Activated T-cell treated with anti-CD3 and anti-CD28 coated beads, Interleukin-2, amount 50 U/mL, for 48 hours (primary cell): Measurements from ENCODE around the gene DNASE2B.

Experiments
- DNase-seq, 2 experiments: peaks; one replicate each; pipeline ENCODE4 v3.0.0-alpha.2; 2020

The DNASE2B gene

DNA sequence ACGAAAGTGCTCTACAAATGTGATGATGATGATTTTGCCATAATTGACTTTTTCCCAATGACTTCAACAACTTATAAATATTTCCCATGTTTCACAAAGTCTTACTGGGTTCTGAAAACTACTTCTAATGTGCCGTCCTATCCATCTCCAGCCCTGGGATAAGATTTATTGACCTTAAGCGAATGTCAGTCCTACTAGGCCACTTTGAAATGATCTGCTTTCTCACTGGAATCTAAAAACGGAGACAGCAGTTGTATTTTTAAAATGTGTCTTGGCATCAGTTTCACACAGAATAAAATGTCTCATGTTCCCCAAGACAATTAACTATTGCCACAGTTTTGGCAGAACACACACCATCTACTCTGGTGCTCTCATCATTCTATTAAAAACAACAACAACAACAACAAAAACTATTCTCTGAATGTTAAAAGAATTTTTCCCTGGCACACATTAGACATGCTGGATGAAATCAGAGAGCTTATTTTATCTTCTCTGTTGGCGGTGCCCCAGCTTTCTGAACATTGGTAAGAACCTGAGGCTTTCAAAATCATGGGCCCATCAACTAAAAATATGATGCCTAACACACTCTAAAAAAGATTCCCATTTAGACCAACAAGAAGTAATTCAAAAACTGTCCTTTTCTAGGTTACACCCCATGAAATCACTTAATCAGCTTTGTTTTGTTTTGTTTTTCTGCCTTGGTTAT, 23.1 kb upstream of the DNASE2B start:
- DNase-seq = no peak

DNA sequence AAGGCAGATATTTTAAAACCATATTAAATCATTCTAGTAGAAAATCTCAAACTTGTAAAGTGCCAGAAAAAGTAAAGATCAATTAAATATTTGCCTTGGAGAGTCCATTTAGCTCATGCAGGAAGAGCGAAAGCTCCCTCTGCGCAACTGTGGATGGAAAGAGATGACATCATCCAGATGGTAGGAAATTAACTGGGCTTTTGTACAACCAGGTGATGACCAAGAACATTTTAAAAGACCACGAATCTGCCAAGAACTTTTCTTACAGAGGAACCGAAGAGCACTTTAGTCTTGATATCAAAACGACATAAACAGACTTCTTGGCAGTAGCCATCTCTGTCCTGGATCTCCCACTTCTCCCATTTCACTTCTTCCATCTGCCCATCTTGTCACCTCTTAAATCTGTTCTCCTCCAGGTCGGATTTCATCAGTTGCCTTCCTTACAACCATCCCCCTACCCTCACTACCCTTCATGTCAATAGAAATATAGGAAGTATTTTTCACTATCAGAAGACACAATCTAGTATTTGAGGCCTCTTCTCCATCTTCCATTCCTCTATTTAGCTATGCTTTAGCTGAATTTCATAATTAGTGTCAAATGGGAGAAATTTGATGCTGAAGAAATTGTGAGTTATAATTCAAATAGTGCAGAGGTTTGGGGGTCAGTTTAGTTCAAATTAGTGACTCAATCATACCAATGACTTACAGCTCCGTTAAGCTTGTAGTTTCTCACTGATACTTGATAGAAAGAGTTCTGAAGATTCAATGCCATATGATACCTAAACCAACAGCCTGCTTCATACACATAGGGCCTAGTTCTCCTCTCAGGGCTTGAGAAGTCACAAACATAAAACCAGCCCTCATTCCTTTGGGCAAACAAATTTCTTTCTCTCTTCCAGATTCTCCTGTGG, 22.0 kb upstream of the DNASE2B start:
- DNase-seq = no peak

DNA sequence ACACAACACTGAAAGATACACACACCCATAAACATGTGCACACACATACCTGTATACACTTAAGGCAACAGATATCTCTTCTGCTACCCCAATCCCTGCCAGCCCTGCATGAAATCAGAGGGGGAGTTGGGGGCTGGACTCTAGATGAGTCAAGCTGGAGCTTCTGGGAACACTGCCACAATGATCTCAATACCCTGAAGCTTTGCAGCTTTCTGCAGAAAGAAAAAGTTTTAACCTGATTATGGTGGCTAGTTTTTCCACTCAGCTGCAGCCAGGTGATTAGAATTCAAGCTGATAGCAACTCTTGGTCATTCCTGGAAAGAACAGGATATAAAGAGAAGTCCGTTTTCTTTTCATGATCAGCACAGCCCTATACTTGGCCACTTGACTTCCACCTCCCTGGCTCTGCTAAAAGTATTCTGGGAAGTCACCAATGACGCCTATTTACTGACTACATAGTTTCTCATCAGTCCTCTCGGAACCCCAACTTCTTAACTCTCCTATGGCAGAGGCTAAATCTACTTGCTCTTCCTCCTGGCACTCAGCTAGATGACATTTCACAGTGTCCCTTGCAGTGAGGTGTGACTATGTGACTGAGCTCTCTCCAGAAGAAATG, 20.7 kb upstream of the DNASE2B start:
- no peak for DNase-seq

DNA sequence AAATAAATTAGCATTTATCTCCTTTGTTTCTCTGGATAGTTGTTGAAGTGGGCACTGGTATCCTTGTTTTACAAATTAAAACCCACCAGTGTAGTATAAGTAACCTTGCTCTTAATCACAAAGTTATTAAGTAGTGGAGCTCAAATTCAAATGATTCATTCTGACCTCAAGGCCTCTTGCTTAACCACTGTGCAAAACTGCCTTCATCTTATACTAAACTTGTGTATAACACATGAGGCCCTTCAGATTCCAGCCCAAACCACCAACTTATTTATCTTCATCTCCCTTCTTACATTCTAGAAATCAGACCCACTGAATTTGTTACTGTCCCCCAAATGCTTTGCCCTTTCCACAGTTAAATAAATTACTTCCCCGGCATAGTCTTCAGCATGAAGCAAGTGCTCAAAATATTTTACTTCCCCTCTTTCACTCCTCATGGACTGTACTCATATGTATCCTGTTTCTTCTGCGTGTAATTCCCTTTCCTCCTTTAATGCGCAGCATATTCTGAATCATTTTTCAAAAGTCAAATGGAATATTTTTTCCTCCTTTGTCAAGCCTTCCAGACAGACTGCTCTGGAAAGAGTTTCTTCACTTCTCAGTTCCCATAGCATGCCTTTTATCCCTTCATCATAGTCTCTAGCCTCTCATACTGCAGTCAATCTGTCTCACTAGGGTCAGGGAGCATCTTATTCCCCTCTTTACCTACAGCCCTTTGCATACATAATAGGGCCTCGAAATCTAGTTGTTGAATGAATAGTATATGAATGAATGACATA, 19.0 kb upstream of the DNASE2B start:
- no peak for DNase-seq

DNA sequence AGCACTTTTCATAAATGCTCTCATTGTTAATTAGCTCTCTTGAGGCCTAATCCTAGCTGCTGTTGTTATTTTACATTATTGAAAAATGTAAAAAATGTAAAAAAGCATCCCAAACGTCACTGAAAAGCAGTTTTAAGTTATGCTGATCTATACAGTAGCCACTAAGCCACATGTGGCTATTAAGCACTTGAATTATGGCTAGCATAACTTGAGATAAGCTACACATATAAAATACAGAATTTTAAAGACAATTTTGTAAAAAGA, 18.4 kb upstream of the DNASE2B start:
- no peak for DNase-seq

DNA sequence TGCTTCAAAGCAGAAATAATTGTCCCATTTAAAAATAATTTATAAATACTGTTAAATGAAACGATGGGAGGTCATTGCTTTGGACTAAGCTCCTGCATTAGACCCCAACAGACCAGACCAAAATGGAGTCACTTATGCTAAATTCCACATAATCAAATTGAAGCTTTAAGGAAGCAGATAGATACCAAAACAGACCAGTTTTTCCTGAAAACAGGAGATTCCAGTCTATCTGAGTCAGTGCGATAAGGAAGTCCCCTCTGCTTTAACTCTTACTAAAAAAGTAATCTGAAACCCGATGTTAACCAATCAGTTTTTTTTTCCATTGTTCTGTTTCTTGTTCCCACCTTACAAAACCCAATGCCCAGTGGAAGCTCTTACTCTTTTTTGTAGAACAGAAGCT, 16.2 kb upstream of the DNASE2B start:
- no peak for DNase-seq

DNA sequence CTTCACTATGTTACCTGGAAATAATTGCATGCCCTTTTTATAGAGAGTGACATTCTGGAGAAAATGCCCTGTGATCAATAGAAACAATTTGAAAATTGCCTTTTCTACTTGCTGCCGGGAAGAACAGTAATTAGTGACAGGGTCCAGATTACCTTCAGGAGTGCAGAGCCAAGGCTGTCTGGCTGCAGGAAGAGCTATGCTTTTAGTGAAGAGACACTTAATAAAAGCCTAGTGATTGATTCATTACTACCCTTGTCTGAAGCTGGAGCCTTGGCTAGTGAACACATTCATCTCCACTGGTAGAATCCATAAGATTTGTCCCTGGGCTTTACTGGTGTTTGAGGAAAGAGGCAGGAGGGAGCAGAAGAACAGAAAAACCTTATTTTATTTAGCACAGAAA, 12.9 kb upstream of the DNASE2B start:
- no peak for DNase-seq

DNA sequence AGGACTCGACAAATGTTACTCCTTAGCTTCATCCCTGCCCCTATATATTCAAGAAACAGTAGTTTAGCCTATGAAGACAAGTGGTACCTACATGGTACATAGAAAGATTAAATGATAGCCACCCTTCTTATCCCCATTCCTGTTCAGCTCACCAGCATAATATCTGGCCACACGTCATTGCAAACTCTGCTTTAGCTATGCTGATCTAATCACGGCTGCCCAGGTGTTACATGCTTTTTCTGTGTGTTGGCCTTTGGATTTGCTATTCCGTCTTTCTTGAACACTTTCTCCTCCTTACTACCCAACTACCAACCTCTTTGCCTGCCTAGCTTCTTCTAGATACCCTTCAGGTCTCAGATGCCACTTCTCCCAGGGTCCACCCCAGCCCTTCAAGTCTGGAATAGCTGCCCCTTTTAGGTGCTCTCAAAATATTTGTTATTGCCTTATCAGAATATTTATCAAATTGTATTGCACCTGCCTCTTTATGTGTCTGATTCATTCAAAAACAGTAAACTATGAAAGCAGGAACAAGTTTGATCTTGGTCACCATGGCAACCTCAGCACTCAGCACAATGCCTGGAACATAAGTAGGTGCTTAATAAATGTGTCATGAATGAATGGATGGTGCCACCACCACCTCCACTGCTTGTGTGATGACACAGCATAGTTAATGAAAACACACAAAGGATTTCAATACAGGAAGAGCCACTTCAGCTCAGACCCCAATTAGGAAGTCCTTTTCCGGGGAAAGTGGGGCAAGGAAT, 11.4 kb upstream of the DNASE2B start:
- no peak for DNase-seq

DNA sequence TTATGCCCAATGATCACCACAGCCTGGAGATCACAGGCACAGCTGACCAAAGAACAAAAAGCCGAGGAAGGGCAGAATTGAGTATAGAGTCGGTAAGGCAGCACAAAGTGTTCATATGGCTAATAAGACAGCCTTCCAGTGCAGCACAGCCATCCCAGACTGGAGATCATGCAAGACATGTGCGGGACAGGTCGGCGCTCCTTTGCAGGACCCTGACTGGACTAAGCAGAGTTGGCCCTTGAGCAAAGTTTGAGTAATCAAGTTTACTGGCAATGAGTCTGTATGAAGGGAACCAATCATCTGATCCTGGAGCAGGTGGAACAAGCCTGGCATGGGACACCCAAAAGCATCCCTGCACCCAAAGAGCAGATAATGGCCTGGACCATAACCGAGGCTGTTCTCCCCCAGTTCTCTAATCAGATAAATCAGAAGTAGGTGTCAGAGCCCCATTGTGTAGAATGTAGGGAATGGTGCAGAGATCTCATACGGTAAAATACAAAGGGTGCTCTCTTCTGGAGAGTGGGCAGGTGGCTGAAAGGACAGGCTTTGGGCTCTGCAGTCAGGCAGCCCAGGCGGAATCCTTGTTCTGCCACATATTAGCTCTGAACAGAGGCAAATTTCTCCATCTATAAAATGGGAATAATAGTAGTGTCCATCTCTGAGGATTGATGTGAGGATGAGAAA, 10.7 kb upstream of the DNASE2B start:
- no peak for DNase-seq

DNA sequence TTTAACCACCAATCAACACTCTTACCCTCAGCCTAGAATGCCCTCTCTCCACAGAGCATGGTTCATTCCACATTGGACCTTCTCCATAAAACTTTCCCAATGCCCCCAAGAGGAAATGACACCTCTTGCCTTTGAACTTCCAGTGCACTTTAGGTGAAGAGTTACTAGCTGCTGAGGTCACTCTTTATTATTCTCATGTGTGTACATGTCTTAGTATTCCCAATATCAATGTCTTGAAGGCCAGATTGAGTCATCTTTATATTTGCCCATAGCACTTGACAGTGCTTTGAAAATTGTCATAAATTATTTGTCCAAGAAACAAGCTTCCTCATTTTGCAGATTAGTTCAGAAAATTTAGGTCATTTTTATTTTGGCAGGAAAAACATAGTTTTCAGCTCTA, 8.1 kb upstream of the DNASE2B start:
- DNase-seq = no peak

DNA sequence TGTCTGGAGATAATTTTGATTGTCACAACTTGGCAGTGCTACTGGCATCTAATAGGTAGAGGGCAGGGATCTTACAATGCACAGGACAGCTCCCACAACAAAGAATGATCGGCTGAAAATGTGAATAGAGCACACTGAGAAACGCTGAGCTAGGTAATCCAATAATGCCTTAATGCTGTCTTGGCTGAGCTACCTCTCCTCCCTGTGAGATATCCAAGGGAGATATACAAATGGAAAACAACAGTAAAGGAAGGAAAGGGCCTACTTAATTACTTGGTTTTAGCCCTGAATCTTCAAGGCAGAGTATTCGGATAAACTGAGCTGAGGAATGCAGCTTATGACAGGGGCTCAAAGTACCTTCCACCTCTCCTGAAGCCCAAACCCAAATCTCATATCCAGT, 2.9 kb downstream of the DNASE2B start:
- no peak for DNase-seq

DNA sequence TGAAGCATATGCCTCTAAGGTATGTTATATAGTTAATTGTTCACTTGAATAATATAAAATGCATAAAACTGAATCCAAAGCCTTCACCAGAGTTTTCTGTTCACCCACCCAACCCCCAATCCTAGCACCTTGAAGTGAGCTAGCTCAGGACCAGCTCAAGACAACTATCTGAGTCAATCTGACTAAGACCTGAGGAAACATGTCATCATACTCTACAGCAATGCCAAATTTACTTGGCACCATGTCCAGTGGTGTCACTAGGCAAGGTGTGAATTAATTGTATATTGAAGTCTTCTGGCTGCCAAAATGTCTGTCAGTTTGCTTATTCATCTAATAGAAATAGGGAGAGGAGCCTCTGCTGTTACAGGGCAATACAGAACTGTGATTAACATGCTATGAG, 3.8 kb downstream of the DNASE2B start:
- DNase-seq = no peak

DNA sequence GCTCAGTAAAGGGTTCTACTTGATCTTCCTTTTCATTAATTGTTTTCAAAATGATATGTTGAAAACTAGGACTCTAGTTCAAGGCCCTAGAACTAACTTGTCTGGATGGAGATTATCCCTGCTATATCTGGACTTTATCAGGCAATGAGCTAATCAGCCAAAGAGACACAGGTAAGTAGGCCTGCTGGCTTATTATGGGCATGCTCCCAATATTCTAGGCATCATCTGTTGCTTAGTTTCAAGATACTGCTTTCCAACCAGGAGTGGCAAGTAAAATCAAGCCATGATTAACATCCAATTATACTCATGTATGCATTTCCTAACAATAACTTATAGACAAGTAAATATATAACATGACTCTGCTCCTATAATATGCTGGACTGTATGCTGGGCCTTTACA, 4.2 kb downstream of the DNASE2B start:
- DNase-seq = no peak

DNA sequence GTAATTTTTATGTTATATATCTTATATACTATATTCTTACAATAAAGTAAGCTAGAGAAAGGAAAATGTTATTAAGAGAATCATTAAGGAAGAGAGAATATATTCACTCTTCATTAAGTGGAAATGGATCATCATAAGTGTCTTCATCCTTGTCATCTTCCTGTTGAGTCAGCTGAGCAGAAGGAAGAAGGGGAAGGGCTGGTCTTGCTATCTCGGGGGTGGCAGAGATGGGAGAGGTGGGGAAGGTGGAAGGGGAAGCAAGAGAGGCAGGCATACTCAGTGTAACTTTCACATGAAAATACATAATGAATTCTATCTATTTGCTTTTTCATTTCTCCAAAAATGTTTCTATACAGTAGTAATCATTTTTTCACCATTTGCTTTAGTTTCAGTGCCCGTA, 5.1 kb downstream of the DNASE2B start:
- DNase-seq = no peak

DNA sequence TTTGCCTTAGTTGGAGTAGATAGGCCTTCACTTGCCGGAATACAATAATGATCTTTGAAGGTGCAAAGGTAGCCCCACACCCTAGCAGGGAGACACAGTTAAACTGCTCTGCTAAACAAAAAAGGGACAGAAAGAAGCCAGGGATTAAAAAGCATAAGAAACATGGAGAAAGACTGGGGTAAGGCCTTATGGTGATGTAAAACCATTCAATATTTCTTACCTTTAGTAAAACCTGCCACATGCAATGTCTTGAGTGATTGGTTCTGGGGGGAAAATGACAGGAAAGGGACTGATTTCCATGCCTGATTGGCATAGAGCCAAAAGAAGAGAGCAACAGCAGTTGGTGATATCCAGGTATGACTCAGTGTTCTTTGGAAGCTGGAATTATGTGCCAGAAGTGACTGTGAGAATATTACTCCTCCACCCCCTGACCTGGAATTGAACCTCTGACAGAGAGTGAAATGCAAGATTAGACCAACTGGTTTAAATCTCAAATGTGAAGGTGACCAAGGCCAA, 8.1 kb downstream of the DNASE2B start:
- DNase-seq = no peak

DNA sequence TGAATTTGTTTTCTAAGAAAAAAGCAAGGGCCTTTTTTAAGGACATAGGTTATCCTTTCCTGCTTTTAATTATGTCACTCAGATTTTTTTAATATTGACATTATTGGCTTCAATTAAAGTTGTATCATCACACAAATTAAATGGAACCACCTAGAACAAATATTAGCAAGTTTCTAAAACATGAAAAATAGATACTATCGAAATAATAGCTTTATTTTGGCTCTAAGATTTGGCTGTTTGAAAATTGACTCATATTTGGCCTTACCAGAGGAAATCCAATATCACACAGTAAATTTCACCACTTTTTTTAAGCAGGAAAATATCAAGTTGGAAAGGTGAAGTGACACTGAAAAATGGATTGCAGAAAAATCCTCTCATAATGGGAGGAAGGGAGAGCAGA, 9.2 kb downstream of the DNASE2B start:
- no peak for DNase-seq

DNA sequence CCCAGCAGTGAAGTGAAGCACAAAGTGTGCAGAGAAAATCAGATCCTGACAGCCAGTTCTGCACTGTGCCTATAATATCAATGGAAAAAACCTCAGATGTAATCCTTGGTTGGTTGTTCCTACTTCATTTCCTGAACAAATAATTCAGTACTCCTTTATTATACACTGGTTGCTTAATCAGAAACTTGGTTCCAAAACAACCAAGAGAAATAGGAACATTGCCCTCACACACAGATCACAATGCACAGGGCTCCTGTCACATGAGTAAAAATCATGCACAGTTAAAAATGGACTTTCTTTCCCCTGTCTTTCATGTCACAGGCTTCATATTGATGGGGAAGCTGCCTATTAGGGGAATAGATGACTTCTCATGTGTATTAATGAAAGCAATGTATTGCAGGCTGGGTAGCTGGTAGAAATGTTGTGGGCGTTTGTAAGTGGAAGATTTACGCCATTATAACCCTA, 9.7 kb downstream of the DNASE2B start:
- DNase-seq = no peak

DNA sequence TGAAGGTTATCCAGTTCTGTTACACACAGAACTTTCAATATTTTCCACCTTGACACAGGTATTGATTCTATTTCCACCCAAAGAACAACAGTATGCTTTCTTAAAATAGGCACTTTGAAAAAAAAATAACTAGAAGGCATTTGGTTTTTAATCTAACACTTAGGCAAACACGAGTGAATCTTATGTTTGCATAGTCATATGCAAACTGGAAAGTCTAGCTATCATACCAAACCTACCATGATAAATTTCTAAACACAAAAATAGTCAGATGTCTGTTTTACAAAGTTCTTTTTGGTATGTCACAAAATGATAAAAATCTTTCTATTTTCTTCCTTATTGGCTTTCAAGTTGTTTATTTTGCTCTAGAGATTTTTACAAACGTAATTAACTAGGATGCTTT, 11.6 kb downstream of the DNASE2B start:
- no peak for DNase-seq

DNA sequence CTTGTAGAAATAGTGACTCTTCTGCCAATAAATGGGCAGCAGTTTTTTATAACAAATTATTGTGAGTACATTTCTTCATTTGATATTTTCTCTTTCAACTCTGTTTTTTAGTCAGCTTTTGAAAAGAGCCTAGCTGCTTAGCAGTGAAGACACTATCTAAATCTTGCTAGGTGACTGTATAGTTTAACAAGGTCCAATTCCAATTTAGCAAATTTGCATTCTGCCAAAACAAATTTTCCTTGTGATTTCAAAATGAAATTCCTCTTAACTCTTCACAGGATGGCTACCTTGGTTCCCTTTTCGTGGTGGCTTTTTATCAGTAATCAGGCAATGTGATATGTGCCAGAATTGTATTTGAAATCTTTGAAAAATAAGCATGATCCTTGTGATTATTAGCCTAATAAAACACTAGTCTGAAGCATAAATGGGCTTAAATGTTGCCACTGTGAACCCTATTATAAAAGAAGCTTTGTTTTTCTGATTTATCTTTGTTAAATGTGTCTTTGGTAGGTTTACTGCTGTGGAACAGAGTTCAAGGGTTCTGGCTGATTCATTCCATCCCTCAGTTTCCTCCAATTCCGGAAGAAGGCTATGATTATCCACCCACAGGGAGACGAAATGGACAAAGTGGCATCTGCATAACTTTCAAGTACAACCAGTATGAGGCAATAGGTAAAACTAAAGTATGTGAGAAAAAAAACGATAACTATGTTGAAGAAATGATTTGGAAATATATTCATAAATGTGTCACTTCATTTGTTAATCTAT, 12.2 kb downstream of the DNASE2B start:
- no peak for DNase-seq

DNA sequence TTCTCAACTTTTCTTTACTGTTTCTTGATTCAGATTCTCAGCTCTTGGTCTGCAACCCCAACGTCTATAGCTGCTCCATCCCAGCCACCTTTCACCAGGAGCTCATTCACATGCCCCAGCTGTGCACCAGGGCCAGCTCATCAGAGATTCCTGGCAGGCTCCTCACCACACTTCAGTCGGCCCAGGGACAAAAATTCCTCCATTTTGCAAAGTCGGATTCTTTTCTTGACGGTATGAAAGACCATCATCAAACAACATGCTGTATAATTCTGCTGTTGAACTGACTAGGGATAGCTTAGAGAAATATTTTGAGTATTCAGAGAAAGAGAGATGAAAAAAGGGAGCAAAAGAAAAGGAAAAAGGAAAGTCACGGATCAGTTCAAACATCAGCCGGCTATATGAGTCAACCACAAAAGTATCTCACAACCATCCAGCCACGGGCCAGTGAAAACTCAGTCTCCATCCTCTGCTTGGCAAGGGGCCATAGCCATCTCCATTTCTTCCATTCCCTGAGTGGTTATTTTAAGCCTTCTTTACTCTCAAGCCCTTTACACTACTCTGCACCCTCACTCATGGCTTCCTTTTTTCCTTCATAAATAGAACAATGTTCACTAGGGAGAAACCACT, 14.1 kb downstream of the DNASE2B start:
- no peak for DNase-seq
